ENCODE data around the gene CACFD1. TPM values are rescaled to one million over a fixed set of nuclear protein-coding genes. Genes with fewer than 3 reads are reported as not detected.

The CACFD1 gene
- total RNA-seq, 4 donors from 2014 or later: 7.0 to 28.3 (median 10.1) TPM

GRCh38 chr9:133420392-133420827 is 39.4 kb upstream of the CACFD1 start:
- DNase-seq (no peak), ATAC-seq (no peak)
- in situ Hi-C loops (cut with MboI; ENCODE audit: low sequenced_read_pairs in 4 of 4): no loop called here
- no peak overlapping the region for H3K27ac ChIP-seq
- no peaks in the 10 kb centered on the region for H3K36me3 ChIP-seq
- H3K4me3 ChIP-seq: no peak overlapping the region
- intact Hi-C loops (cut with DNase I; ENCODE audit: low total_unique reads): no loop called here
- no peaks in the 10 kb centered on the region for H3K27me3 ChIP-seq
- H3K4me1 ChIP-seq: peaks cover 23 to 29% of the 10 kb centered on the region in 2 donors
- H3K9me3 ChIP-seq: no peaks in the 10 kb centered on the region
- TF ChIP-seq CTCF (IDR thresholded peaks at IDR 0.05 in 4 of 5, conservative IDR thresholded peaks at IDR 0.05 in 1 of 5) (no peak), POLR2A (IDR thresholded peaks at IDR 0.05) (no peak)

- in situ Hi-C loops (cut with MboI; ENCODE audit: low sequenced_read_pairs in 4 of 4): no loop called here
- TF ChIP-seq POLR2A (IDR thresholded peaks at IDR 0.05) (no peak), CTCF (IDR thresholded peaks at IDR 0.05 in 4 of 5, conservative IDR thresholded peaks at IDR 0.05 in 1 of 5) (no peak)
- Histone ChIP-seq H3K9me3 (no peaks in the 10 kb centered on the region), H3K4me1 (peaks cover 18 to 29% of the 10 kb centered on the region in 2 donors), H3K4me3 (no peak within 1 kb of the TSS), H3K27ac (peak within 1 kb of the TSS in 1 of 4 donors; percentile 77), H3K27me3 (peaks cover 0 to under 1% (median 0%) of the 10 kb centered on the region in 3 donors), H3K36me3 (no peaks in the 10 kb centered on the region)
- no peak for DNase-seq
- intact Hi-C loops (cut with DNase I; ENCODE audit: low total_unique reads): no loop called here
- no peak for ATAC-seq
Observed at GRCh38 chr9:133421615-133422542, 37.9 kb upstream of the CACFD1 start, which contains the start of gene ADAMTS13. Gene ADAMTS13, plus strand, starts transcription at chr9:133422367. Its CDS starts 77 bp downstream, at chr9:133422444.

GRCh38 chr9:133423216-133423615 is 36.6 kb upstream of the CACFD1 start:
- TF ChIP-seq CTCF (IDR thresholded peaks at IDR 0.05 in 4 of 5, conservative IDR thresholded peaks at IDR 0.05 in 1 of 5) (no peak), POLR2A (IDR thresholded peaks at IDR 0.05) (no peak)
- no peaks in the 10 kb centered on the region for H3K36me3 ChIP-seq
- H3K27ac ChIP-seq: peak overlapping the region in 1 of 4 donors; percentile 77
- intact Hi-C loops (cut with DNase I; ENCODE audit: low total_unique reads): no loop called here
- in situ Hi-C loops (cut with MboI; ENCODE audit: low sequenced_read_pairs in 4 of 4): no loop called here
- H3K9me3 ChIP-seq: no peaks in the 10 kb centered on the region
- DNase-seq (no peak), ATAC-seq (peak in 1 of 2 donors; percentile 17)
- H3K4me1 ChIP-seq: peaks cover 11 to 24% of the 10 kb centered on the region in 2 donors
- no peak overlapping the region for H3K4me3 ChIP-seq
- peaks cover 6 to 10% (median 9%) of the 10 kb centered on the region in 3 donors for H3K27me3 ChIP-seq

- TF ChIP-seq POLR2A (IDR thresholded peaks at IDR 0.05) (no peak), CTCF (IDR thresholded peaks at IDR 0.05 in 4 of 5, conservative IDR thresholded peaks at IDR 0.05 in 1 of 5) (no peak)
- H3K27me3 ChIP-seq: peaks cover 9 to 13% (median 10%) of the 10 kb centered on the region in 3 donors
- ATAC-seq (no peak), DNase-seq (no peak)
- H3K4me1 ChIP-seq: peaks cover 5 to 15% of the 10 kb centered on the region in 2 donors
- no peaks in the 10 kb centered on the region for H3K9me3 ChIP-seq
- H3K36me3 ChIP-seq: no peaks in the 10 kb centered on the region
- no peak overlapping the region for H3K4me3 ChIP-seq
- in situ Hi-C loops (cut with MboI; ENCODE audit: low sequenced_read_pairs in 4 of 4) (no loop called here), intact Hi-C loops (cut with DNase I; ENCODE audit: low total_unique reads) (no loop called here)
- peak overlapping the region in 2 of 4 donors; percentile 41 to 77 for H3K27ac ChIP-seq
Observed at GRCh38 chr9:133424187-133424586, 35.6 kb upstream of the CACFD1 start.
